Keratinocyte (primary cell): ENCODE results near the gene MYH10. TPM values are rescaled to one million over a fixed set of nuclear protein-coding genes. Genes with fewer than 3 reads are reported as not detected.

Experiments used
- DNase-seq: peaks from one replicate; pipeline ENCODE4 v3.0.0-alpha.2; 2011; ENCODE audit warnings: low read depth, missing footprints, low spot score
- FAIRE-seq: peaks from 2 replicates; lab custom pipeline; 2011; peaks lifted over from hg19 to GRCh38; lab: Jason Lieb, UNC
- H2AFZ ChIP-seq: 2 replicates; pipeline ENCODE4 v1.6.0; 2012; ENCODE audit warnings: low read length, control low read depth, inconsistent platforms; ENCODE audit not compliant: control insufficient read depth
- H3K27ac ChIP-seq: 2 replicates; pipeline ENCODE4 v1.5.1; 2011; ENCODE audit warnings: low read length; ENCODE audit not compliant: control insufficient read depth, insufficient read depth
- H3K27me3 ChIP-seq: 3 replicates; pipeline ENCODE4 v1.6.0; 2011; ENCODE audit warnings: low read length; ENCODE audit not compliant: control insufficient read depth, insufficient read depth; ENCODE audit errors: extremely low read depth
- H3K36me3 ChIP-seq, 2 experiments: 2 replicates in 1 of 2; 3 replicates in 1 of 2; pipeline ENCODE4 v1.5.1; 2011; ENCODE audit warnings: low read length in 2 of 2, mild to moderate bottlenecking in 1 of 2; ENCODE audit not compliant: control insufficient read depth in 2 of 2, insufficient read depth in 2 of 2; ENCODE audit errors: extremely low read depth in 1 of 2
- H3K4me1 ChIP-seq: 3 replicates; pipeline ENCODE4 v1.5.1; 2011; ENCODE audit warnings: low read length; ENCODE audit not compliant: control insufficient read depth, insufficient read depth; ENCODE audit errors: extremely low read depth
- H3K4me2 ChIP-seq: 3 replicates; pipeline ENCODE4 v1.6.0; 2011; ENCODE audit warnings: low read depth, low read length; ENCODE audit not compliant: control insufficient read depth, insufficient read depth; ENCODE audit errors: extremely low read depth
- H3K4me3 ChIP-seq, 3 experiments: fragments of 200-600 bp in 1 of 3; sonication (generic) in 1 of 3; 2 replicates in 2 of 3; 3 replicates in 1 of 3; pipeline ENCODE4 v1.5.1; 2011 to 2016; ENCODE audit warnings: low read length in 3 of 3, mild to moderate bottlenecking in 3 of 3, control low read depth in 2 of 3, inconsistent platforms in 1 of 3, low read depth in 1 of 3, mixed read lengths in 1 of 3, mixed run types in 1 of 3, moderate library complexity in 1 of 3; ENCODE audit not compliant: control insufficient read depth in 2 of 3, insufficient read depth in 2 of 3; ENCODE audit errors: extremely low read depth in 1 of 3
- H3K79me2 ChIP-seq: 2 replicates; pipeline ENCODE4 v1.6.0; 2012; ENCODE audit warnings: low read length; ENCODE audit not compliant: control insufficient read depth, insufficient read depth
- H3K9ac ChIP-seq: 3 replicates; pipeline ENCODE4 v1.6.0; 2011; ENCODE audit warnings: low read length; ENCODE audit not compliant: control insufficient read depth, insufficient read depth; ENCODE audit errors: extremely low read depth
- H3K9me1 ChIP-seq: 3 replicates; pipeline ENCODE4 v1.6.0; 2011; ENCODE audit warnings: low read length; ENCODE audit not compliant: control insufficient read depth, insufficient read depth; ENCODE audit errors: extremely low read depth
- H3K9me3 ChIP-seq: 2 replicates; pipeline ENCODE4 v1.5.1; 2012; ENCODE audit warnings: low read depth, low read length; ENCODE audit not compliant: control insufficient read depth
- H4K20me1 ChIP-seq: 3 replicates; pipeline ENCODE4 v1.6.0; 2011; ENCODE audit warnings: low read length; ENCODE audit not compliant: control insufficient read depth, insufficient read depth; ENCODE audit errors: extremely low read depth
- CTCF ChIP-seq, 3 experiments: IDR thresholded peaks in 1 of 3; conservative IDR thresholded peaks in 1 of 3; optimal IDR thresholded peaks in 1 of 3; 2 replicates in 2 of 3; 3 replicates in 1 of 3; pipeline versions ENCODE3 to v1.5.1; 2011; ENCODE audit warnings: low read length in 3 of 3, mild to moderate bottlenecking in 3 of 3, moderate library complexity in 2 of 3, control low read depth in 1 of 3, inconsistent platforms in 1 of 3; ENCODE audit not compliant: insufficient read depth in 2 of 3; ENCODE audit errors: extremely low read depth in 1 of 3
- EZH2 ChIP-seq: IDR thresholded peaks from one replicate; pipeline ENCODE4 v1.6.1; 2012; ENCODE audit warnings: inconsistent platforms, mild to moderate bottlenecking, low read length, moderate library complexity
- dilution Hi-C: fragments of 300-500 bp; cut with MboI; formaldehyde crosslinking; loops from one replicate; pipeline ENCODE4 v1.7.0; 2020; ENCODE audit warnings: low sequenced_read_pairs; ENCODE audit not compliant: extremely low pct_ligation_motif_present
- polyA plus RNA-seq, 5 experiments: library from polyadenylated mRNA; depleted of rRNA in 3 of 5; stranded (reverse) in 3 of 5; stranded (forward) in 1 of 5; unstranded in 1 of 5; fragments of >200 nt; gene quantifications; 1 replicate in 1 of 5; 2 replicates in 3 of 5; 3 replicates in 1 of 5; pipeline versions ENCODE4 v1.2.1 to v1.2.3, GENCODE V29; 2011 to 2012; ENCODE audit warnings: missing spikeins in 2 of 5, low read depth in 1 of 5, low replicate concordance in 1 of 5

The MYH10 gene
- polyA plus RNA-seq, 1 donor (not counting 4 experiments of a cell fraction or from before 2014, with no cell fraction given) = 21.2 TPM

- no peak overlapping the region for H3K4me3 ChIP-seq
- DNase-seq = no peak
- H3K79me2 ChIP-seq = peaks cover 40% of the 10 kb centered on the region
- no peak overlapping the region for H2AFZ ChIP-seq
- H3K36me3 ChIP-seq = peaks cover 2 to 7% of the 10 kb centered on the region in 2 experiments
- no peak overlapping the region for H3K4me2 ChIP-seq
- H3K27me3 ChIP-seq = no peaks in the 10 kb centered on the region
- H3K9me1 ChIP-seq = no peaks in the 10 kb centered on the region
- dilution Hi-C loops = no loop called here
- no peaks in the 10 kb centered on the region for H4K20me1 ChIP-seq
- H3K4me1 ChIP-seq = peaks cover 2% of the 10 kb centered on the region
- H3K27ac ChIP-seq = no peak overlapping the region
- no peak for TF ChIP-seq CTCF (optimal IDR thresholded peaks at IDR 0.05 in 1 of 3, IDR thresholded peaks at IDR 0.05 in 1 of 3, conservative IDR thresholded peaks at IDR 0.05 in 1 of 3; ENCODE audit: extremely low read depth in 1 of 3, insufficient read depth in 2 of 3, low read length in 3 of 3)
- TF ChIP-seq EZH2 = no peak
- no peak for FAIRE-seq
- H3K9me3 ChIP-seq = no peaks in the 10 kb centered on the region
- no peak overlapping the region for H3K9ac ChIP-seq
Measured at GRCh38 chr17:8623591-8623990, 6.9 kb downstream of the MYH10 start.

- DNase-seq (no peak), FAIRE-seq (no peak)
- H3K9me1 ChIP-seq = no peaks in the 10 kb centered on the region
- H3K9ac ChIP-seq = no peak overlapping the region
- no peak overlapping the region for H3K4me3 ChIP-seq
- H3K4me1 ChIP-seq = no peaks in the 10 kb centered on the region
- H2AFZ ChIP-seq = no peak overlapping the region
- no peaks in the 10 kb centered on the region for H3K9me3 ChIP-seq
- no peaks in the 10 kb centered on the region for H3K27me3 ChIP-seq
- peaks cover 26% of the 10 kb centered on the region for H3K79me2 ChIP-seq
- H3K27ac ChIP-seq = no peak overlapping the region
- no peaks in the 10 kb centered on the region for H4K20me1 ChIP-seq
- dilution Hi-C loops = no loop called here
- no peak overlapping the region for H3K4me2 ChIP-seq
- TF ChIP-seq EZH2 (no peak), CTCF (optimal IDR thresholded peaks at IDR 0.05 in 1 of 3, IDR thresholded peaks at IDR 0.05 in 1 of 3, conservative IDR thresholded peaks at IDR 0.05 in 1 of 3; ENCODE audit: extremely low read depth in 1 of 3, insufficient read depth in 2 of 3, low read length in 3 of 3) (no peak)
- H3K36me3 ChIP-seq = peaks cover 2 to 7% of the 10 kb centered on the region in 2 experiments
Measured at GRCh38 chr17:8622191-8622590, 8.3 kb downstream of the MYH10 start.
